Activated T-helper 17 cell treated with anti-CD3 and anti-CD28 coated beads, Interleukin-2, amount 50 U/mL, for 72 hours (primary cell): ENCODE measurements around the gene GALNT15. TPM values are rescaled to one million over a fixed set of nuclear protein-coding genes. Genes with fewer than 3 reads are reported as not detected.

Experiments
- ATAC-seq: fragments of 150-1000 bp; cut with Tn5 transposase; replicated peaks from 2 replicates; pipeline ENCODE4 v1.10.0; 2021; ENCODE audit warnings: mild to moderate bottlenecking, moderate library complexity
- H3K27ac Mint-ChIP-seq: one replicate; pipeline ENCODE4 v1.8.0; 2022; ENCODE audit warnings: mixed read lengths
- H3K27me3 Mint-ChIP-seq: one replicate; pipeline ENCODE4 v1.8.0; 2022; ENCODE audit warnings: mixed read lengths
- H3K36me3 Mint-ChIP-seq: one replicate; pipeline ENCODE4 v1.8.0; 2022; ENCODE audit warnings: low read depth, mild to moderate bottlenecking, mixed read lengths
- H3K4me1 Mint-ChIP-seq: one replicate; pipeline ENCODE4 v1.8.0; 2022; ENCODE audit warnings: mixed read lengths
- H3K4me3 Mint-ChIP-seq: one replicate; pipeline ENCODE4 v1.8.0; 2022; ENCODE audit warnings: mild to moderate bottlenecking, mixed read lengths
- H3K9me3 Mint-ChIP-seq: one replicate; pipeline ENCODE4 v1.8.0; 2022; ENCODE audit warnings: mixed read lengths
- total RNA-seq, 2 donors: library from RNA; stranded (reverse); gene quantifications; one replicate each; pipeline ENCODE4 v1.2.3, GENCODE V29; 2022

The GALNT15 gene
- under 1 TPM in 1 of 2 donors, not detected in 1; 0.22 TPM for total RNA-seq

- Mint-ChIP-seq H3K4me3 (no peak within 1 kb of the TSS), H3K27me3 (peaks cover 23% of the 10 kb centered on the region), H3K4me1 (no peaks in the 10 kb centered on the region), H3K9me3 (peaks cover 4% of the 10 kb centered on the region), H3K27ac (no peak within 1 kb of the TSS), H3K36me3 (no peaks in the 10 kb centered on the region)
- no peak for ATAC-seq
Measured at GRCh38 chr3:16174389-16174788, at the start of gene GALNT15. Gene GALNT15, plus strand, starts transcription at chr3:16174680. Its CDS starts 472 bp downstream, at chr3:16175152.

- Mint-ChIP-seq H3K27me3 (peaks cover 8% of the 10 kb centered on the region), H3K9me3 (no peaks in the 10 kb centered on the region), H3K4me3 (no peak overlapping the region), H3K36me3 (no peaks in the 10 kb centered on the region), H3K4me1 (peaks cover 3% of the 10 kb centered on the region), H3K27ac (no peak overlapping the region)
- ATAC-seq, result no peak
Measured at GRCh38 chr3:16126634-16127033, 47.8 kb upstream of the GALNT15 start.

- ATAC-seq, result no peak
- H3K9me3 Mint-ChIP-seq, result no peaks in the 10 kb centered on the region
- no peak overlapping the region for H3K4me3 Mint-ChIP-seq
- H3K27me3 Mint-ChIP-seq, result peaks cover 8% of the 10 kb centered on the region
- no peaks in the 10 kb centered on the region for H3K36me3 Mint-ChIP-seq
- H3K27ac Mint-ChIP-seq, result no peak overlapping the region
- peaks cover 3% of the 10 kb centered on the region for H3K4me1 Mint-ChIP-seq
Measured at GRCh38 chr3:16127249-16127648, 47.2 kb upstream of the GALNT15 start.

GRCh38 chr3:16130066-16130465, 44.4 kb upstream of the GALNT15 start:
- Mint-ChIP-seq H3K4me3 (no peak overlapping the region), H3K27me3 (peaks cover 8% of the 10 kb centered on the region), H3K27ac (no peak overlapping the region), H3K4me1 (peaks cover 3% of the 10 kb centered on the region), H3K36me3 (no peaks in the 10 kb centered on the region), H3K9me3 (no peaks in the 10 kb centered on the region)
- no peak for ATAC-seq

GRCh38 chr3:16132190-16132589, 42.3 kb upstream of the GALNT15 start:
- ATAC-seq, result no peak
- Mint-ChIP-seq H3K4me1 (peaks cover 3% of the 10 kb centered on the region), H3K27me3 (peaks cover 8% of the 10 kb centered on the region), H3K36me3 (no peaks in the 10 kb centered on the region), H3K4me3 (no peak overlapping the region), H3K27ac (no peak overlapping the region), H3K9me3 (no peaks in the 10 kb centered on the region)

- H3K27ac Mint-ChIP-seq, result no peak overlapping the region
- H3K27me3 Mint-ChIP-seq, result peaks cover 4% of the 10 kb centered on the region
- ATAC-seq, result no peak
- no peaks in the 10 kb centered on the region for H3K9me3 Mint-ChIP-seq
- no peak overlapping the region for H3K4me3 Mint-ChIP-seq
- H3K36me3 Mint-ChIP-seq, result no peaks in the 10 kb centered on the region
- H3K4me1 Mint-ChIP-seq, result no peaks in the 10 kb centered on the region
Measured at GRCh38 chr3:16132928-16133327, 41.6 kb upstream of the GALNT15 start.

- no peak for ATAC-seq
- Mint-ChIP-seq H3K9me3 (no peaks in the 10 kb centered on the region), H3K27me3 (peaks cover 1% of the 10 kb centered on the region), H3K27ac (no peak overlapping the region), H3K36me3 (no peaks in the 10 kb centered on the region), H3K4me3 (no peak overlapping the region), H3K4me1 (no peaks in the 10 kb centered on the region)
Measured at GRCh38 chr3:16134173-16134928, 40.1 kb upstream of the GALNT15 start.

- no peaks in the 10 kb centered on the region for H3K36me3 Mint-ChIP-seq
- no peak overlapping the region for H3K4me3 Mint-ChIP-seq
- no peak for ATAC-seq
- no peaks in the 10 kb centered on the region for H3K9me3 Mint-ChIP-seq
- no peak overlapping the region for H3K27ac Mint-ChIP-seq
- no peaks in the 10 kb centered on the region for H3K27me3 Mint-ChIP-seq
- H3K4me1 Mint-ChIP-seq, result no peaks in the 10 kb centered on the region
Measured at GRCh38 chr3:16136055-16136454, 38.4 kb upstream of the GALNT15 start.

- Mint-ChIP-seq H3K4me1 (no peaks in the 10 kb centered on the region), H3K4me3 (no peak overlapping the region), H3K27me3 (no peaks in the 10 kb centered on the region), H3K27ac (no peak overlapping the region), H3K36me3 (no peaks in the 10 kb centered on the region), H3K9me3 (no peaks in the 10 kb centered on the region)
- ATAC-seq, result no peak
Measured at GRCh38 chr3:16137044-16137443, 37.4 kb upstream of the GALNT15 start.

- no peak overlapping the region for H3K27ac Mint-ChIP-seq
- H3K4me1 Mint-ChIP-seq, result no peaks in the 10 kb centered on the region
- ATAC-seq, result no peak
- H3K9me3 Mint-ChIP-seq, result no peaks in the 10 kb centered on the region
- H3K36me3 Mint-ChIP-seq, result no peaks in the 10 kb centered on the region
- H3K4me3 Mint-ChIP-seq, result no peak overlapping the region
- no peaks in the 10 kb centered on the region for H3K27me3 Mint-ChIP-seq
Measured at GRCh38 chr3:16137977-16138376, 36.5 kb upstream of the GALNT15 start.

- no peaks in the 10 kb centered on the region for H3K27me3 Mint-ChIP-seq
- peaks cover 4% of the 10 kb centered on the region for H3K9me3 Mint-ChIP-seq
- H3K4me1 Mint-ChIP-seq, result no peaks in the 10 kb centered on the region
- H3K27ac Mint-ChIP-seq, result no peak overlapping the region
- H3K4me3 Mint-ChIP-seq, result no peak overlapping the region
- no peaks in the 10 kb centered on the region for H3K36me3 Mint-ChIP-seq
- ATAC-seq, result no peak
Measured at GRCh38 chr3:16140116-16140893, 34.2 kb upstream of the GALNT15 start.

- Mint-ChIP-seq H3K4me1 (no peaks in the 10 kb centered on the region), H3K36me3 (no peaks in the 10 kb centered on the region), H3K27ac (no peak overlapping the region), H3K9me3 (peaks cover 4% of the 10 kb centered on the region), H3K4me3 (no peak overlapping the region), H3K27me3 (no peaks in the 10 kb centered on the region)
- no peak for ATAC-seq
Measured at GRCh38 chr3:16140894-16141285, 33.6 kb upstream of the GALNT15 start.

GRCh38 chr3:16142350-16143025, 32.0 kb upstream of the GALNT15 start:
- Mint-ChIP-seq H3K36me3 (no peaks in the 10 kb centered on the region), H3K9me3 (peaks cover 4% of the 10 kb centered on the region)
- peak; percentile 54 for ATAC-seq

GRCh38 chr3:16143861-16144447, 30.5 kb upstream of the GALNT15 start:
- peaks cover 5% of the 10 kb centered on the region for H3K4me1 Mint-ChIP-seq
- H3K9me3 Mint-ChIP-seq, result peaks cover 4% of the 10 kb centered on the region
- no peak overlapping the region for H3K4me3 Mint-ChIP-seq
- no peak for ATAC-seq
- no peaks in the 10 kb centered on the region for H3K36me3 Mint-ChIP-seq
- H3K27me3 Mint-ChIP-seq, result no peaks in the 10 kb centered on the region
- H3K27ac Mint-ChIP-seq, result no peak overlapping the region

More at GRCh38 chr3:16142350-16143025, 32.0 kb upstream of the GALNT15 start:
- Mint-ChIP-seq H3K4me3 (no peak overlapping the region), H3K27ac (no peak overlapping the region), H3K4me1 (no peaks in the 10 kb centered on the region), H3K27me3 (no peaks in the 10 kb centered on the region)
